HEK293 (cell line): ENCODE measurements around the gene CAPN5.

ENCODE experiments used
- CTCF ChIA-PET: fragments of 350-600 bp; formaldehyde crosslinking; extraction: SDS; loops from one replicate; lab custom pipeline; 2021; ENCODE audit warnings: antibody characterized with exemption; lab: Yijun Ruan, JAX
- POLR2A ChIA-PET: fragments of 300-600 bp; formaldehyde crosslinking; extraction: SDS; loops from one replicate; lab custom pipeline; 2020; ENCODE audit warnings: antibody characterized with exemption, inconsistent platforms; lab: Yijun Ruan, JAX
- H3K27ac ChIP-seq: fragments of 200-500 bp; sonication (Bioruptor generic); 2 replicates; pipeline ENCODE4 v1.5.1; 2014; ENCODE audit warnings: low read depth, low read length, control low read depth, inconsistent platforms; ENCODE audit errors: extremely low read depth
- H3K36me3 ChIP-seq, 2 experiments: fragments of 200-500 bp in 1 of 2; sonication (Bioruptor generic) in 1 of 2; 1 replicate in 1 of 2; 2 replicates in 1 of 2; pipeline ENCODE4 v1.5.1; 2014 to 2017; ENCODE audit warnings: inconsistent platforms in 2 of 2, low read length in 2 of 2; ENCODE audit not compliant: control insufficient read depth in 2 of 2, insufficient read depth in 1 of 2
- H3K4me1 ChIP-seq: fragments of 200-500 bp; sonication (Bioruptor generic); 2 replicates; pipeline ENCODE4 v1.5.1; 2014; ENCODE audit warnings: mild to moderate bottlenecking, low read length, inconsistent platforms; ENCODE audit not compliant: control insufficient read depth, insufficient read depth
- H3K4me3 ChIP-seq: 2 replicates; pipeline ENCODE4 v1.5.1; 2011; ENCODE audit warnings: low read depth, mild to moderate bottlenecking, control low read depth, low read length, moderate library complexity
- H3K9me3 ChIP-seq: fragments of 200-500 bp; sonication (Bioruptor generic); 2 replicates; pipeline ENCODE4 v1.5.1; 2014; ENCODE audit warnings: low read depth, low read length, inconsistent platforms; ENCODE audit not compliant: control insufficient read depth, insufficient read depth
- EGR2 ChIP-seq: fragments of 450-650 bp; formaldehyde crosslinking; IDR thresholded peaks from 2 replicates; pipeline ENCODE4 v1.5.1; 2016; ENCODE audit warnings: low read depth, missing biosample characterization, missing genetic modification characterization
- PRDM1 ChIP-seq: fragments of 450-650 bp; formaldehyde crosslinking; IDR thresholded peaks from 2 replicates; pipeline ENCODE4; 2016; ENCODE audit warnings: missing biosample characterization, missing genetic modification characterization
- TCF7L2 ChIP-seq: IDR thresholded peaks from 2 replicates; pipeline ENCODE4 v1.6.1; 2011; ENCODE audit warnings: low read depth, mild to moderate bottlenecking, inconsistent platforms, low read length, moderate library complexity, borderline replicate concordance
- ZNF138 ChIP-seq: fragments of 450-650 bp; formaldehyde crosslinking; IDR thresholded peaks from 2 replicates; pipeline ENCODE4 v1.5.1; 2016; ENCODE audit warnings: missing biosample characterization, missing genetic modification characterization, borderline replicate concordance
- ZNF140 ChIP-seq: fragments of 450-650 bp; formaldehyde crosslinking; IDR thresholded peaks from 2 replicates; pipeline ENCODE4 v1.5.1; 2016; ENCODE audit warnings: missing biosample characterization, missing genetic modification characterization
- ZNF184 ChIP-seq: fragments of 450-650 bp; IDR thresholded peaks from 2 replicates; pipeline ENCODE4 v1.5.1; 2018; ENCODE audit warnings: missing biosample characterization, mild to moderate bottlenecking, missing genetic modification characterization
- ZNF239 ChIP-seq: fragments of 450-650 bp; formaldehyde crosslinking; IDR thresholded peaks from 2 replicates; pipeline ENCODE4 v1.5.1; 2016; ENCODE audit warnings: missing biosample characterization, missing genetic modification characterization
- ZNF350 ChIP-seq: fragments of 450-650 bp; formaldehyde crosslinking; IDR thresholded peaks from 2 replicates; pipeline ENCODE4 v1.5.0; 2017; ENCODE audit warnings: missing biosample characterization, mild to moderate bottlenecking, missing genetic modification characterization
- ZNF571 ChIP-seq: fragments of 450-650 bp; formaldehyde crosslinking; IDR thresholded peaks from 2 replicates; pipeline ENCODE4 v1.5.0; 2017; ENCODE audit warnings: missing biosample characterization, missing genetic modification characterization
- ZNF654 ChIP-seq: fragments of 450-650 bp; formaldehyde crosslinking; IDR thresholded peaks from 2 replicates; pipeline ENCODE4 v1.5.1; 2016; ENCODE audit warnings: low read depth, missing biosample characterization, missing genetic modification characterization
- ZNF660 ChIP-seq: fragments of 450-650 bp; IDR thresholded peaks from 2 replicates; pipeline ENCODE4 v1.5.1; 2018; ENCODE audit warnings: missing biosample characterization, mild to moderate bottlenecking, missing genetic modification characterization
- ZNF768 ChIP-seq: fragments of 450-650 bp; formaldehyde crosslinking; IDR thresholded peaks from 2 replicates; pipeline ENCODE4 v1.5.1; 2018; ENCODE audit warnings: missing biosample characterization, mild to moderate bottlenecking, missing genetic modification characterization
- ZNF837 ChIP-seq: fragments of 450-650 bp; formaldehyde crosslinking; IDR thresholded peaks from 2 replicates; pipeline ENCODE4 v1.5.1; 2016; ENCODE audit warnings: missing biosample characterization, missing genetic modification characterization
- TF ChIP-seq, protein P1 (sequence below): fragments of 450-650 bp; formaldehyde crosslinking; IDR thresholded peaks from 2 replicates; pipeline ENCODE4 v1.5.1; 2016; ENCODE audit warnings: missing biosample characterization, missing genetic modification characterization, low read depth
- TF ChIP-seq, protein P2 (sequence below): fragments of 450-650 bp; formaldehyde crosslinking; IDR thresholded peaks from 2 replicates; pipeline ENCODE4 v1.5.1; 2016; ENCODE audit warnings: missing biosample characterization, missing genetic modification characterization

Gene CAPN5

DNA sequence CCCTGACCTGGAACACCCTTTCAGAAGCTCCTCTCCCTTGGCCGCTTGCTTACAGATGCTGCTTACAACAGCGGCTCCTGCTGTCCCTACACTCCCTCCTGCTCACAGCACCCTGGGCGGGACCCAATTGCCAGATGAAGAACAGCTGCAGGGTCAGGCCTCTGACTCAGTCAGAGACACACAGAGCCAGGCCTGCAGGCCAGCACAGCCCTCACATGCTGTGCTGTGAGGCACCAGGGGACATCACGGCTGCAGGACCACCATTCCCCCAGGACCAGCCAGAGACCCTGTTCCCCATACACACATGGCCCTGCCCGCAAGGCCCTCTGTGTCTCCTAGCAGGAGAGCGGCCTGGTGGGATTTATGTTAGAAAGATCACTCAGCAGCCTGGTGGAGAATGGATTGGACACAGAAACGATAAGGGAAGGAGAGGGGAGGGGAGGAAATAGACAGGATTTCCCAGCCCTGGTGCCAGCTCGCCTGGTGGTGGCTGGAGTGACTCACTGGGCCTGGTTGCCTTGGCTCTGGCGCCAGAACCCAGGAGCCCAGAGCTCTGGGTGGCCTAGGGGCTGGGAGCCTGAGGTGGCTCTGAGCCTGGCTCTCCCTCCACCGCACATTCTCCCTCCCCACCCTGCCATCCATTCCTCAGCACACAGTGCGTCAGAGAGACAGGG, 6.7 kb downstream of the CAPN5 start (continued):
- TF ChIP-seq TCF7L2: no peak

DNA sequence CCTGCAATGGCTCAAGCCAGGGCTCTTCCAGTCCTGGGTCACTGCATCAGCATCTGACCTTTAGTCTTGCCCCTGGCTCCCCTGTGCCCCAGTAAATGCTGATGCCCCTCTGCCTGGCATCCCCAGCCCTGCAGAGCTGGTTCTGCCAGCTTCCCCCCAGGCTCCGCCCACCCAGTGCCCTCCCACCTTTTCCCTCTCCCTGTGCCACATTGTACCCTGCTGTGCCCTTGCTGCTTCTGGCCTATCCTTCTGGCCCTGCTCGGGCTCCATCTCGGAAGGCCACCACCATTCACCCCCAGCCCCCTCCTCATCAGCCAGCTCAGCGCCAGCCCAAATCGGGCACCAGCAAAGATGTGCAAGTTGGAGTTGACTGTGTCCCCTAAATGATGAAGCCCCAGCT, 7.4 kb downstream of the CAPN5 start:
- no peak overlapping the region for H3K4me3 ChIP-seq
- ChIA-PET CTCF (interaction anchor here (0.7 to 1.2 kb wide), 2 partner anchors 17 to 75 kb away, joined by 3 to 4 read pairs; no protein-coding TSS in a partner anchor), POLR2A (no interaction called here)
- no peaks in the 10 kb centered on the region for H3K36me3 ChIP-seq
- no peaks in the 10 kb centered on the region for H3K4me1 ChIP-seq
- H3K9me3 ChIP-seq: no peaks in the 10 kb centered on the region
- TF ChIP-seq ZNF350 (tag by site-specific recombination) (no peak), EGR2 (0 out of 2 replicates have a peak, but pooled peaks have one; percentile 8)
- TF ChIP-seq, protein P1, sequence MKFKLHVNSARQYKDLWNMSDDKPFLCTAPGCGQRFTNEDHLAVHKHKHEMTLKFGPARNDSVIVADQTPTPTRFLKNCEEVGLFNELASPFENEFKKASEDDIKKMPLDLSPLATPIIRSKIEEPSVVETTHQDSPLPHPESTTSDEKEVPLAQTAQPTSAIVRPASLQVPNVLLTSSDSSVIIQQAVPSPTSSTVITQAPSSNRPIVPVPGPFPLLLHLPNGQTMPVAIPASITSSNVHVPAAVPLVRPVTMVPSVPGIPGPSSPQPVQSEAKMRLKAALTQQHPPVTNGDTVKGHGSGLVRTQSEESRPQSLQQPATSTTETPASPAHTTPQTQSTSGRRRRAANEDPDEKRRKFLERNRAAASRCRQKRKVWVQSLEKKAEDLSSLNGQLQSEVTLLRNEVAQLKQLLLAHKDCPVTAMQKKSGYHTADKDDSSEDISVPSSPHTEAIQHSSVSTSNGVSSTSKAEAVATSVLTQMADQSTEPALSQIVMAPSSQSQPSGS (tag by site-specific recombination): no peak
- H3K27ac ChIP-seq: no peak overlapping the region

DNA sequence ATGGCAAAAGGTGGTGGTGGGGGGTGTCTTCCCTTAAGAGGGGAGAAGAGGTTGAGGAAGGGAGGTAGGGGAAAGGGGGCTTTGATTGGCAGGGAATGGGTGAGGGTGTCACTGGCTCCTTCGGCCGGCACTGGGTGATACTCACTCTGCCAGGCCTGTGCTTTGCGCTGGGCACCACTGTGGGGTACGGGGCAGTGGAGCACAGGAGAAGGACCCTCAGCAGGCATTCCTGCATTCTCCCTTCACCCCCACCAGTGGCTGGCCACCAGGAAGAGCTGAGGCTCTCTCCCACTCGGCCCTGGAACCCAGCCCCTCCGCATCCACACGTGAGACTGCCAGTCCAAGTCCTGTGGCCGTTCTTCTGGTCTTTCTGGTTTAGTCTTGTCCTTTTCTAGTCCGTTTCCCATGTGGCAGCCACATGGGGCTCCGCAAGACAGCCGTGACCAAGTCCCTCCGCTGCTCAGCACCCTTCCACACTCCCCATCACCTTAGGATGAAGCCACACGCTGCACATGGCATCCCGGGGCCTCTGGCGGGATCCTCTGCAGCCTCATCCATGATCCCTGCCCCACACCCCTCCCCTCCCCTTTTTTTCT, 8.0 kb downstream of the CAPN5 start:
- H3K9me3 ChIP-seq: no peaks in the 10 kb centered on the region
- no peak overlapping the region for H3K27ac ChIP-seq
- no peak for TF ChIP-seq ZNF138 (tag by site-specific recombination)
- no peak for TF ChIP-seq ZNF239 (tag by site-specific recombination)
- TF ChIP-seq ZNF571 (tag by site-specific recombination): no peak
- TF ChIP-seq, protein P2, sequence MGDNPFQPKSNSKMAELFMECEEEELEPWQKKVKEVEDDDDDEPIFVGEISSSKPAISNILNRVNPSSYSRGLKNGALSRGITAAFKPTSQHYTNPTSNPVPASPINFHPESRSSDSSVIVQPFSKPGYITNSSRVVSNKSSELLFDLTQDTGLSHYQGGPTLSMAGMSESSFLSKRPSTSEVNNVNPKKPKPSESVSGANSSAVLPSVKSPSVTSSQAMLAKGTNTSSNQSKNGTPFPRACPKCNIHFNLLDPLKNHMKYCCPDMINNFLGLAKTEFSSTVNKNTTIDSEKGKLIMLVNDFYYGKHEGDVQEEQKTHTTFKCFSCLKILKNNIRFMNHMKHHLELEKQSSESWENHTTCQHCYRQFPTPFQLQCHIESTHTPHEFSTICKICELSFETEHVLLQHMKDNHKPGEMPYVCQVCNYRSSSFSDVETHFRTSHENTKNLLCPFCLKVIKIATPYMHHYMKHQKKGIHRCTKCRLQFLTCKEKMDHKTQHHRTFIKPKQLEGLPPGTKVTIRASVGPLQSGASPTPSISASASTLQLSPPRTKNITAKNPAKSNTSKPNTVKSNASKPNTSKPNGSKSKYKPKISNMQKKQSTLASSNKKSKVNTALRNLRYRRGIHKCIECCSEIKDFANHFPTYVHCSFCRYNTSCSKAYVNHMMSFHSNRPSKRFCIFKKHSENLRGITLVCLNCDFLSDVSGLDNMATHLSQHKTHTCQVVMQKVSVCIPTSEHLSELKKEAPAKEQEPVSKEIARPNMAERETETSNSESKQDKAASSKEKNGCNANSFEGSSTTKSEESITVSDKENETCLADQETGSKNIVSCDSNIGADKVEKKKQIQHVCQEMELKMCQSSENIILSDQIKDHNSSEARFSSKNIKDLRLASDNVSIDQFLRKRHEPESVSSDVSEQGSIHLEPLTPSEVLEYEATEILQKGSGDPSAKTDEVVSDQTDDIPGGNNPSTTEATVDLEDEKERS (tag by site-specific recombination): no peak
- TF ChIP-seq ZNF660: no peak
- TF ChIP-seq ZNF837 (tag by site-specific recombination): no peak
- TF ChIP-seq ZNF768 (tag by site-specific recombination): no peak
- TF ChIP-seq ZNF184 (tag by site-specific recombination): no peak
- TF ChIP-seq PRDM1 (tag by site-specific recombination): no peak
- no peak for TF ChIP-seq ZNF654
- no peak for TF ChIP-seq ZNF140
- no peak for TF ChIP-seq ZNF350 (tag by site-specific recombination)
- TF ChIP-seq, all 188 proteins: peak for 0
- H3K36me3 ChIP-seq: no peaks in the 10 kb centered on the region
- no peaks in the 10 kb centered on the region for H3K4me1 ChIP-seq
- CTCF ChIA-PET: interaction anchor here (0.7 to 1.2 kb wide), 3 partner anchors 16 to 75 kb away, joined by 3 to 7 read pairs (median 4); no protein-coding TSS in a partner anchor
- no peak overlapping the region for H3K4me3 ChIP-seq
- POLR2A ChIA-PET: no interaction called here
